ENCODE measurements around the gene THTPA.

The THTPA gene

GRCh38 chr14:23556700-23557440 is 799 bp downstream of the THTPA start:
- H3K4me3 ChIP-seq (ENCODE audit: low read length in 2 of 2) = peak overlapping the region; percentile 84 to 95
- no peaks in the 10 kb centered on the region for H3K27me3 ChIP-seq (ENCODE audit: control insufficient read depth in 1 of 2, insufficient read depth in 2 of 2, low read length in 2 of 2)
- peaks cover 4 to 13% of the 10 kb centered on the region in 2 donors for H3K36me3 ChIP-seq (ENCODE audit: control insufficient read depth in 2 of 2, insufficient read depth in 2 of 2, low read length in 2 of 2)
- peak overlapping the region; percentile 93 for H3K27ac ChIP-seq (ENCODE audit: low read length)
- H3K4me1 ChIP-seq (ENCODE audit: control insufficient read depth, insufficient read depth, low read length) = peaks cover 23% of the 10 kb centered on the region
- H3K9me3 ChIP-seq (ENCODE audit: control insufficient read depth in 2 of 2, low read length in 2 of 2) = no peaks in the 10 kb centered on the region
- peak overlapping the region; percentile 95 to 96 for H3K9ac ChIP-seq (ENCODE audit: low read length in 2 of 2)

- no peaks in the 10 kb centered on the region for H3K9me3 ChIP-seq (ENCODE audit: control insufficient read depth in 2 of 2, low read length in 2 of 2)
- no peak overlapping the region for H3K9ac ChIP-seq (ENCODE audit: low read length in 2 of 2)
- peaks cover 22% of the 10 kb centered on the region for H3K4me1 ChIP-seq (ENCODE audit: control insufficient read depth, insufficient read depth, low read length)
- H3K4me3 ChIP-seq (ENCODE audit: low read length in 2 of 2) = no peak overlapping the region
- H3K27me3 ChIP-seq (ENCODE audit: control insufficient read depth in 1 of 2, insufficient read depth in 2 of 2, low read length in 2 of 2) = no peaks in the 10 kb centered on the region
- peaks cover 4 to 13% of the 10 kb centered on the region in 2 donors for H3K36me3 ChIP-seq (ENCODE audit: control insufficient read depth in 2 of 2, insufficient read depth in 2 of 2, low read length in 2 of 2)
- H3K27ac ChIP-seq (ENCODE audit: low read length) = no peak overlapping the region
Observed at GRCh38 chr14:23557521-23557920, 1.4 kb downstream of the THTPA start.

- Histone ChIP-seq H3K9me3 (ENCODE audit: control insufficient read depth in 2 of 2, low read length in 2 of 2) (no peaks in the 10 kb centered on the region), H3K27ac (ENCODE audit: low read length) (no peak overlapping the region), H3K4me1 (ENCODE audit: control insufficient read depth, insufficient read depth, low read length) (peaks cover 24% of the 10 kb centered on the region), H3K36me3 (ENCODE audit: control insufficient read depth in 2 of 2, insufficient read depth in 2 of 2, low read length in 2 of 2) (peaks cover 4 to 13% of the 10 kb centered on the region in 2 donors), H3K27me3 (ENCODE audit: control insufficient read depth in 1 of 2, insufficient read depth in 2 of 2, low read length in 2 of 2) (no peaks in the 10 kb centered on the region), H3K4me3 (ENCODE audit: low read length in 2 of 2) (no peak overlapping the region), H3K9ac (ENCODE audit: low read length in 2 of 2) (peak overlapping the region in 1 of 2 donors; percentile 47)
Observed at GRCh38 chr14:23557946-23558345, 1.9 kb downstream of the THTPA start.

- Histone ChIP-seq H3K4me3 (ENCODE audit: low read length in 2 of 2) (no peak overlapping the region), H3K9me3 (ENCODE audit: control insufficient read depth in 2 of 2, low read length in 2 of 2) (no peaks in the 10 kb centered on the region), H3K4me1 (ENCODE audit: control insufficient read depth, insufficient read depth, low read length) (peaks cover 24% of the 10 kb centered on the region), H3K9ac (ENCODE audit: low read length in 2 of 2) (no peak overlapping the region), H3K36me3 (ENCODE audit: control insufficient read depth in 2 of 2, insufficient read depth in 2 of 2, low read length in 2 of 2) (peaks cover 4 to 13% of the 10 kb centered on the region in 2 donors), H3K27me3 (ENCODE audit: control insufficient read depth in 1 of 2, insufficient read depth in 2 of 2, low read length in 2 of 2) (no peaks in the 10 kb centered on the region), H3K27ac (ENCODE audit: low read length) (no peak overlapping the region)
Observed at GRCh38 chr14:23558346-23559009, 2.4 kb downstream of the THTPA start.

- Histone ChIP-seq H3K9me3 (ENCODE audit: control insufficient read depth in 2 of 2, low read length in 2 of 2) (no peaks in the 10 kb centered on the region), H3K27ac (ENCODE audit: low read length) (no peak overlapping the region), H3K4me3 (ENCODE audit: low read length in 2 of 2) (no peak overlapping the region), H3K9ac (ENCODE audit: low read length in 2 of 2) (no peak overlapping the region), H3K36me3 (ENCODE audit: control insufficient read depth in 2 of 2, insufficient read depth in 2 of 2, low read length in 2 of 2) (peaks cover 4 to 13% of the 10 kb centered on the region in 2 donors), H3K27me3 (ENCODE audit: control insufficient read depth in 1 of 2, insufficient read depth in 2 of 2, low read length in 2 of 2) (no peaks in the 10 kb centered on the region), H3K4me1 (ENCODE audit: control insufficient read depth, insufficient read depth, low read length) (peaks cover 24% of the 10 kb centered on the region)
Observed at GRCh38 chr14:23559010-23559925, 3.2 kb downstream of the THTPA start.

- Histone ChIP-seq H3K27ac (ENCODE audit: low read length) (no peak overlapping the region), H3K4me3 (ENCODE audit: low read length in 2 of 2) (no peak overlapping the region), H3K9me3 (ENCODE audit: control insufficient read depth in 2 of 2, low read length in 2 of 2) (no peaks in the 10 kb centered on the region), H3K36me3 (ENCODE audit: control insufficient read depth in 2 of 2, insufficient read depth in 2 of 2, low read length in 2 of 2) (peaks cover 4 to 13% of the 10 kb centered on the region in 2 donors), H3K4me1 (ENCODE audit: control insufficient read depth, insufficient read depth, low read length) (peaks cover 24% of the 10 kb centered on the region), H3K27me3 (ENCODE audit: control insufficient read depth in 1 of 2, insufficient read depth in 2 of 2, low read length in 2 of 2) (no peaks in the 10 kb centered on the region), H3K9ac (ENCODE audit: low read length in 2 of 2) (no peak overlapping the region)
Observed at GRCh38 chr14:23559926-23560520, 4.0 kb downstream of the THTPA start.

- H3K9ac ChIP-seq (ENCODE audit: low read length in 2 of 2) = no peak overlapping the region
- H3K4me3 ChIP-seq (ENCODE audit: low read length in 2 of 2) = no peak overlapping the region
- H3K4me1 ChIP-seq (ENCODE audit: control insufficient read depth, insufficient read depth, low read length) = peaks cover 20% of the 10 kb centered on the region
- no peaks in the 10 kb centered on the region for H3K27me3 ChIP-seq (ENCODE audit: control insufficient read depth in 1 of 2, insufficient read depth in 2 of 2, low read length in 2 of 2)
- H3K36me3 ChIP-seq (ENCODE audit: control insufficient read depth in 2 of 2, insufficient read depth in 2 of 2, low read length in 2 of 2) = peaks cover 4 to 13% of the 10 kb centered on the region in 2 donors
- H3K27ac ChIP-seq (ENCODE audit: low read length) = no peak overlapping the region
- no peaks in the 10 kb centered on the region for H3K9me3 ChIP-seq (ENCODE audit: control insufficient read depth in 2 of 2, low read length in 2 of 2)
Observed at GRCh38 chr14:23561259-23561658, 5.2 kb downstream of the THTPA start.

- H3K4me1 ChIP-seq (ENCODE audit: control insufficient read depth, insufficient read depth, low read length) = peaks cover 19% of the 10 kb centered on the region
- H3K27ac ChIP-seq (ENCODE audit: low read length) = no peak overlapping the region
- H3K27me3 ChIP-seq (ENCODE audit: control insufficient read depth in 1 of 2, insufficient read depth in 2 of 2, low read length in 2 of 2) = no peaks in the 10 kb centered on the region
- no peak overlapping the region for H3K4me3 ChIP-seq (ENCODE audit: low read length in 2 of 2)
- H3K36me3 ChIP-seq (ENCODE audit: control insufficient read depth in 2 of 2, insufficient read depth in 2 of 2, low read length in 2 of 2) = peaks cover 4 to 13% of the 10 kb centered on the region in 2 donors
- no peak overlapping the region for H3K9ac ChIP-seq (ENCODE audit: low read length in 2 of 2)
- H3K9me3 ChIP-seq (ENCODE audit: control insufficient read depth in 2 of 2, low read length in 2 of 2) = no peaks in the 10 kb centered on the region
Observed at GRCh38 chr14:23561873-23562821, 6.1 kb downstream of the THTPA start.

GRCh38 chr14:23562822-23563472 is 6.9 kb downstream of the THTPA start:
- Histone ChIP-seq H3K4me3 (ENCODE audit: low read length in 2 of 2) (no peak overlapping the region), H3K27ac (ENCODE audit: low read length) (peak overlapping the region; percentile 31), H3K4me1 (ENCODE audit: control insufficient read depth, insufficient read depth, low read length) (peaks cover 19% of the 10 kb centered on the region), H3K9ac (ENCODE audit: low read length in 2 of 2) (peak overlapping the region; percentile 21 to 31), H3K36me3 (ENCODE audit: control insufficient read depth in 2 of 2, insufficient read depth in 2 of 2, low read length in 2 of 2) (peaks cover 4 to 12% of the 10 kb centered on the region in 2 donors), H3K27me3 (ENCODE audit: control insufficient read depth in 1 of 2, insufficient read depth in 2 of 2, low read length in 2 of 2) (no peaks in the 10 kb centered on the region), H3K9me3 (ENCODE audit: control insufficient read depth in 2 of 2, low read length in 2 of 2) (no peaks in the 10 kb centered on the region)
